GM13976 (cell line): Measurements from ENCODE around the gene RTEL1.
"Not testable (repeated sequence)": the region's sequence is repeated elsewhere in the genome, so short reads cannot be mapped to it uniquely, and the experiment has no call there.

Source experiments
- DNase-seq: peaks from one replicate; pipeline ENCODE4 v3.0.0; 2012; ENCODE audit warnings: low spot score
- CTCF ChIP-seq: IDR thresholded peaks from 2 replicates; pipeline ENCODE4 v1.5.1; 2012; ENCODE audit warnings: borderline replicate concordance, mild to moderate bottlenecking; ENCODE audit not compliant: insufficient read depth; ENCODE audit errors: extremely low read depth, missing control alignments, control extremely low read depth
- in situ Hi-C: fragments of 300-500 bp; cut with MboI; formaldehyde crosslinking; loops from one replicate; pipeline ENCODE4 v1.12.0; 2022; ENCODE audit warnings: low sequenced_read_pairs, mixed read lengths, inconsistent platforms; ENCODE audit not compliant: unreplicated experiment

RTEL1 gene

GRCh38 chr20:63627751-63628245, 30.3 kb upstream of the RTEL1 start:
- DNase-seq = no peak
- in situ Hi-C loops = no loop called here
- TF ChIP-seq CTCF = no peak

- peak; percentile 78 for DNase-seq
- in situ Hi-C loops = no loop called here
Observed at GRCh38 chr20:63628246-63628975, 29.7 kb upstream of the RTEL1 start.

GRCh38 chr20:63630956-63631355, 27.2 kb upstream of the RTEL1 start:
- DNase-seq, in situ Hi-C loops: not testable (repeated sequence)

More at GRCh38 chr20:63628246-63628975, 29.7 kb upstream of the RTEL1 start:
- no peak for TF ChIP-seq CTCF

GRCh38 chr20:63631426-63631825, 26.7 kb upstream of the RTEL1 start:
- in situ Hi-C loops = not testable (repeated sequence)

GRCh38 chr20:63633732-63634131, 24.4 kb upstream of the RTEL1 start:
- TF ChIP-seq CTCF = no peak
- in situ Hi-C loops = no loop called here
- no peak for DNase-seq

More at GRCh38 chr20:63631426-63631825, 26.7 kb upstream of the RTEL1 start:
- not testable (repeated sequence) for DNase-seq

- TF ChIP-seq CTCF = no peak
- in situ Hi-C loops = no loop called here
- no peak for DNase-seq
Observed at GRCh38 chr20:63635431-63636141, 22.5 kb upstream of the RTEL1 start.

GRCh38 chr20:63636752-63637628, 21.1 kb upstream of the RTEL1 start:
- in situ Hi-C loops = no loop called here
- TF ChIP-seq CTCF = no peak
- DNase-seq = no peak
